Measurements from ENCODE around the gene SMTN.

DNA sequence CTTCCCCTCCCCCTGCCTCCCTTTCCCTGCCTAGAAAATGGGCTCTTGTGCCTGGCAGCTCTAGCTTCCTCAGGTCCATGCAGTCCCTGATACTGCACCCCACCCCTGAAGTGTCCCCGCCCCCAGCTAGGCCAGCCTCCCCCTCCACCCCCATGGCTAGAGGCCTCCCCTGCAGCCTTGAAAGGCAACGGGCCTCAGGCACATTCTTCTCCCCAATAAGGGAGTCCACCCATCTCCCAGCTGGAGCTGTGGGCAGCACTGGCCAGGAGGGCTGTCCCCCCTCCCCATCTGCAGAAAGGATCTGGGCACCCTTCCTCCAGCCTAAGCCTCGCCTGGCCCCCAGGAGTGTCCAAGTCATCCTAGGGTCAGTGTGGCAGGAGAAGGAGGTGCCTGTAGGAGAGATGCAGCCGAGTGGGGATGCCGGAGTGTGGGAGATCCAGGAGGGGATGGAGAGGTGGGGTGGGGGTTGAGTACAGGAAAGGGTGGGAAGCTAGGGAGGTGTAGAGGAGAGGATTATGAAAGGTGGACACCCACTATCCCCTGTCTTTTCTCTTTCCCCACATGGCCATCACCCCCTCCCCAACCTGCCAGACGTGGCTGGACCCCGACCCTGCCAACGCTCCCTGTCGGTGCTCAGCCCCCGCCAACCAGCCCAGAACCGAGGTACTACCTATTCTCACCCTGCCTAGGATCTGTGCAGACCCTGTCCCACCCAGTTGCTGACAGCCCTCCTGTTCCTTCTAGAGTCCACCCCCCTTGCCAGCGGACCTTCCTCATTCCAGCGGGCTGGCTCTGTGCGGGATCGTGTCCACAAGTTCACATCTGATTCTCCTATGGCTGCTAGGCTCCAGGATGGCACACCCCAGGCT, 9.3 kb downstream of the SMTN start:
- TF ChIP-seq EP300 (IDR thresholded peaks at IDR 0.05), result no peak
- TF ChIP-seq, protein P1, sequence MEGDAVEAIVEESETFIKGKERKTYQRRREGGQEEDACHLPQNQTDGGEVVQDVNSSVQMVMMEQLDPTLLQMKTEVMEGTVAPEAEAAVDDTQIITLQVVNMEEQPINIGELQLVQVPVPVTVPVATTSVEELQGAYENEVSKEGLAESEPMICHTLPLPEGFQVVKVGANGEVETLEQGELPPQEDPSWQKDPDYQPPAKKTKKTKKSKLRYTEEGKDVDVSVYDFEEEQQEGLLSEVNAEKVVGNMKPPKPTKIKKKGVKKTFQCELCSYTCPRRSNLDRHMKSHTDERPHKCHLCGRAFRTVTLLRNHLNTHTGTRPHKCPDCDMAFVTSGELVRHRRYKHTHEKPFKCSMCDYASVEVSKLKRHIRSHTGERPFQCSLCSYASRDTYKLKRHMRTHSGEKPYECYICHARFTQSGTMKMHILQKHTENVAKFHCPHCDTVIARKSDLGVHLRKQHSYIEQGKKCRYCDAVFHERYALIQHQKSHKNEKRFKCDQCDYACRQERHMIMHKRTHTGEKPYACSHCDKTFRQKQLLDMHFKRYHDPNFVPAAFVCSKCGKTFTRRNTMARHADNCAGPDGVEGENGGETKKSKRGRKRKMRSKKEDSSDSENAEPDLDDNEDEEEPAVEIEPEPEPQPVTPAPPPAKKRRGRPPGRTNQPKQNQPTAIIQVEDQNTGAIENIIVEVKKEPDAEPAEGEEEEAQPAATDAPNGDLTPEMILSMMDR (IDR thresholded peaks at IDR 0.05), result no peak
- TF ChIP-seq POLR2A (IDR thresholded peaks at IDR 0.05), result no peak

Measured in suprapubic skin (tissue), 3 donors.